HG03520 (cell line): ENCODE measurements around the gene OBP2A.

Experiments
- ATAC-seq: cut with Tn5 transposase; IDR thresholded peaks from one replicate; pipeline ENCODE4 v1.9.1; 2021; ENCODE audit warnings: mild to moderate bottlenecking, moderate library complexity; ENCODE audit not compliant: unreplicated experiment

OBP2A gene

DNA sequence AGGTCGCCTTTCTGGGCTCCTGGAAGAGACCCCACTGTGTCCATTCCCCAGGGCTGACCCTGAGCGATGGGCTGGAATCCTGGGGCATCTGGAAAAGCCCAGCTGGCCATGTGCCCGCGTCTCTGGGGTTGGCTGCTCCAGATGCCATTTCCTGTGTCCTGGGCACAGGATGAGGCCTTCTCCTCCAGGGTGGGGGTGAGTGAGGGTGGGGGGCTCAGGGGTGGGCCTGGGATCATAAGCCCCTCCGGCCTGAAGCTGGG, 46.3 kb downstream of the OBP2A start:
- ATAC-seq = no peak

DNA sequence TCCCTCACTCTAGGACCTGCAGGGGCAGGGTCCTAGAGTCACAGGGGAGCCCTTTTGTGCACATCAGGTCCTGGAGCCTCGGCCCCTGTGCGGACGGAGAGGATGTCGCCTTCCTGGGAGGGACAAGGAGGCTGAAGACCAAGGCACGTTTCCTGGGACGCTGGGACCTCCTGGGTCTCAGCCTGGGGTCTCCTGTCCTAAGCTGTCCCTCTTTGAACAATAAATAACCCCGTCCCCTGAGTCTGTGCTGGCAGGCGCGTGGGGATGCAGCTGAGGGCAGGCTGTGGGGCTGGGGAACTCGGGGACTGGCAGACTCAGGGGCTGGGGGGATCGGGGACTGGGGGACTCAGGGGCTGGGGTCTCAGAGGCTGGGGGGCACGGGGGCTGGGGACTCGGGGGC, 46.7 kb downstream of the OBP2A start:
- no peak for ATAC-seq

DNA sequence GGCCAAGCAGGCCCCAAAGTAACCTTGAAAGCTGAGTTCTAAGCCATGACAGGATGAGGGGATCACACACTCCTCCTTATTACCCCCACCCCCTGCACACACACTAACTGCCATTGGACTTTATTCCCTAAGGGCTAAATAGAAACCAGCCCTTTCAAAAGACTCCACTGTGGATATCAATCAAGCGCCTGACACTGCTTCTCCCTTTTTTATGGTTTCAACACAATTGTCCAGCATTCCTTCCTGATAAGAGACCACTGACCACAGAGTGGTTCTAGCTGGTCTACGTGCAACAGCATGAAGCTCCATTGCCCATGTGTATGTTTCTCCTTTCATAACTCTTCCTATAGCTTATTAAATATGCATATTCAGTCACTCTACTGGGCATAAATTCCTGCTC, 50.3 kb downstream of the OBP2A start:
- no peak for ATAC-seq
